Measurements from ENCODE around the gene RAB1B. TPM values are rescaled to one million over a fixed set of nuclear protein-coding genes. Genes with fewer than 3 reads are reported as not detected.

RAB1B gene
- total RNA-seq, 1 donor from 2014 or later = 85.4 TPM

- H3K4me1 Mint-ChIP-seq (ENCODE audit: low read depth, unreplicated experiment) = peaks cover 18% of the 10 kb centered on the region
- no peak overlapping the region for H3K4me3 Mint-ChIP-seq (ENCODE audit: unreplicated experiment)
- peaks cover 15% of the 10 kb centered on the region for H3K36me3 Mint-ChIP-seq (ENCODE audit: unreplicated experiment)
- TF ChIP-seq CTCF (IDR thresholded peaks at IDR 0.05; ENCODE audit: partially characterized antibody, unreplicated experiment) = no peak
- H3K27ac Mint-ChIP-seq (ENCODE audit: unreplicated experiment) = no peak overlapping the region
- no peak for DNase-seq
- peaks cover 6% of the 10 kb centered on the region for H3K27me3 Mint-ChIP-seq (ENCODE audit: unreplicated experiment)
- peaks cover 3% of the 10 kb centered on the region for H3K9me3 Mint-ChIP-seq (ENCODE audit: unreplicated experiment)
Measured at GRCh38 chr11:66221012-66221411, 47.4 kb upstream of the RAB1B start.

DNA sequence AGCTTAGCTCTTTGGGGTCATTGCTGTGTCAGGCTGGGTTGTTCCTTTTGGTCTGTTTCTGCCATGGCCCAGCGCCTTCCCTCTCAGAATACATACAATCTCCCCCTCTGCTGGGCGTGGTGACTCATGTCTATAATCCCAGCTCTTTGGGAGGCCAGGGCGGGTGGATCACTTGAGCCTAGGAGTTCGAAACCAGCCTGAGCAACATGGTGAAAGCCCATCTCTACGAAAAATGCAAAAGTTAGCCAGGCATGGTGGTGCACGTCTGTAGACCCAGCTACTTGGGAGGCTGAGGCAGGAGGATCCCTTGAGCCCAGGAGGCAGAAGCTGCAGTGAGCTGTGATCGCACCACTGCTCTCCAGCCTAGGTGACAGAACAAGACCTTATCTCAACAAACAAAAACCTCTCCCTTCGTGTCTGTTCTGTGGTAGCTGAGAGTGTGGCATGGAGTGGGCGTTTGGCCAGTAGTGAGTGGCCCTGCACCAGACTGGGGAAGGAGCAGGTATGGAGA is 46.7 kb upstream of the RAB1B start:
- H3K4me1 Mint-ChIP-seq (ENCODE audit: low read depth, unreplicated experiment) = peaks cover 20% of the 10 kb centered on the region
- TF ChIP-seq CTCF (IDR thresholded peaks at IDR 0.05; ENCODE audit: partially characterized antibody, unreplicated experiment) = no peak
- no peak for DNase-seq
- H3K27ac Mint-ChIP-seq (ENCODE audit: unreplicated experiment) = no peak overlapping the region
- no peak overlapping the region for H3K4me3 Mint-ChIP-seq (ENCODE audit: unreplicated experiment)
- H3K27me3 Mint-ChIP-seq (ENCODE audit: unreplicated experiment) = peaks cover 6% of the 10 kb centered on the region
- no peaks in the 10 kb centered on the region for H3K9me3 Mint-ChIP-seq (ENCODE audit: unreplicated experiment)
- H3K36me3 Mint-ChIP-seq (ENCODE audit: unreplicated experiment) = peaks cover 7% of the 10 kb centered on the region

GRCh38 chr11:66222358-66223149 is 45.9 kb upstream of the RAB1B start:
- no peak overlapping the region for H3K27ac Mint-ChIP-seq (ENCODE audit: unreplicated experiment)
- peak; percentile 89 for DNase-seq
- TF ChIP-seq CTCF (IDR thresholded peaks at IDR 0.05; ENCODE audit: partially characterized antibody, unreplicated experiment) = peak; percentile 96
- no peaks in the 10 kb centered on the region for H3K9me3 Mint-ChIP-seq (ENCODE audit: unreplicated experiment)
- H3K4me1 Mint-ChIP-seq (ENCODE audit: low read depth, unreplicated experiment) = peaks cover 26% of the 10 kb centered on the region
- H3K4me3 Mint-ChIP-seq (ENCODE audit: unreplicated experiment) = peak overlapping the region; percentile 67
- H3K36me3 Mint-ChIP-seq (ENCODE audit: unreplicated experiment) = peaks cover 5% of the 10 kb centered on the region
- peaks cover 6% of the 10 kb centered on the region for H3K27me3 Mint-ChIP-seq (ENCODE audit: unreplicated experiment)

- H3K27me3 Mint-ChIP-seq (ENCODE audit: unreplicated experiment) = peaks cover 3% of the 10 kb centered on the region
- no peak for TF ChIP-seq CTCF (IDR thresholded peaks at IDR 0.05; ENCODE audit: partially characterized antibody, unreplicated experiment)
- peaks cover 31% of the 10 kb centered on the region for H3K4me1 Mint-ChIP-seq (ENCODE audit: low read depth, unreplicated experiment)
- peaks cover 1% of the 10 kb centered on the region for H3K9me3 Mint-ChIP-seq (ENCODE audit: unreplicated experiment)
- H3K36me3 Mint-ChIP-seq (ENCODE audit: unreplicated experiment) = no peaks in the 10 kb centered on the region
- peak overlapping the region; percentile 80 for H3K27ac Mint-ChIP-seq (ENCODE audit: unreplicated experiment)
- DNase-seq = no peak
- peak overlapping the region; percentile 2 for H3K4me3 Mint-ChIP-seq (ENCODE audit: unreplicated experiment)
Measured at GRCh38 chr11:66224226-66224855, 44.1 kb upstream of the RAB1B start.

DNA sequence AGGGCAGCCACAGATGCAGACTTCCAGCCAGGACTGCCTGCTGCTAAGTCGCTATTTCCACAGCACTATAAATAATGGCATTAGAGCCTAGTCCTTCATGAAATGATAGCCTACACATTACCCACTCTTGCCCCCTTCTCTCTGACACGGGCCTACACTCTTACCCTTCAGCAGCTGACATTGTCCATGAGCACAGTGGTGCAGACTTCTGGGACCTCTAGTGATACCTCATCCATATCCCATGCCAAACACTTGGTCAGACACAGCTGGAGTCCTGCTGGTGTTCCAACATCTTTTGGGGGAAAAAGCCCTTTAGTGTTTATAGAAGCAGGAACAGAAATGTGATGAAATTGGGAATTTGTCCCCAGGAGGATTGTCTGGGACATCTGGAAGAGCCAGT is 43.4 kb upstream of the RAB1B start:
- no peak for DNase-seq
- no peaks in the 10 kb centered on the region for H3K36me3 Mint-ChIP-seq (ENCODE audit: unreplicated experiment)
- peaks cover 1% of the 10 kb centered on the region for H3K9me3 Mint-ChIP-seq (ENCODE audit: unreplicated experiment)
- TF ChIP-seq CTCF (IDR thresholded peaks at IDR 0.05; ENCODE audit: partially characterized antibody, unreplicated experiment) = no peak
- H3K4me3 Mint-ChIP-seq (ENCODE audit: unreplicated experiment) = peak overlapping the region; percentile 2
- H3K27ac Mint-ChIP-seq (ENCODE audit: unreplicated experiment) = peak overlapping the region; percentile 80
- H3K4me1 Mint-ChIP-seq (ENCODE audit: low read depth, unreplicated experiment) = peaks cover 33% of the 10 kb centered on the region
- H3K27me3 Mint-ChIP-seq (ENCODE audit: unreplicated experiment) = peaks cover 3% of the 10 kb centered on the region
